Activated naive CD8-positive, alpha-beta T cell treated with anti-CD3 and anti-CD28 coated beads, Interleukin-2, amount 50 U/mL, for 16 hours (primary cell): ENCODE measurements around the gene EGFLAM.

Experiments used
- DNase-seq: peaks from one replicate; pipeline ENCODE4 v3.0.0-alpha.2; 2020; ENCODE audit warnings: low read depth, low spot score

Gene EGFLAM

DNA sequence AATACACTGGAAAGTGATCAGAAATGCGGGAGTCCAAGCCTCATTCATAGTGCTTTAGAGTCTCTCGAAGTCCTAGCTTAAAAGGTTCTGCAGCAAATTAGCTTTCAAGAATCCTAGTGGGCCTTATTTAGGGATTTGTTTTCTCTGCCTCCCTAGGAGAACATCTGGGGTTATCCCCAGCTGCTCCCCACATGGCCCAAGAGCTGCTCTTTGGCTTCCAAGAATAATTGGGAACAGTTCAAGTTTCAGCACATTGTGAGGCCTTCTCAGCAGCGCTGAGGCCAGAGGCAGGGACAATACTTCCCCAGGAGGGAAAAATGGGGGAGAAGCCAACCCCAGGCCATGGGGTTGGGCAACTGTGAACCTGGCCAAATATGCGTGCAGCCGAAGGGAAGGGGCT, 189.4 kb downstream of the EGFLAM start:
- no peak for DNase-seq

DNA sequence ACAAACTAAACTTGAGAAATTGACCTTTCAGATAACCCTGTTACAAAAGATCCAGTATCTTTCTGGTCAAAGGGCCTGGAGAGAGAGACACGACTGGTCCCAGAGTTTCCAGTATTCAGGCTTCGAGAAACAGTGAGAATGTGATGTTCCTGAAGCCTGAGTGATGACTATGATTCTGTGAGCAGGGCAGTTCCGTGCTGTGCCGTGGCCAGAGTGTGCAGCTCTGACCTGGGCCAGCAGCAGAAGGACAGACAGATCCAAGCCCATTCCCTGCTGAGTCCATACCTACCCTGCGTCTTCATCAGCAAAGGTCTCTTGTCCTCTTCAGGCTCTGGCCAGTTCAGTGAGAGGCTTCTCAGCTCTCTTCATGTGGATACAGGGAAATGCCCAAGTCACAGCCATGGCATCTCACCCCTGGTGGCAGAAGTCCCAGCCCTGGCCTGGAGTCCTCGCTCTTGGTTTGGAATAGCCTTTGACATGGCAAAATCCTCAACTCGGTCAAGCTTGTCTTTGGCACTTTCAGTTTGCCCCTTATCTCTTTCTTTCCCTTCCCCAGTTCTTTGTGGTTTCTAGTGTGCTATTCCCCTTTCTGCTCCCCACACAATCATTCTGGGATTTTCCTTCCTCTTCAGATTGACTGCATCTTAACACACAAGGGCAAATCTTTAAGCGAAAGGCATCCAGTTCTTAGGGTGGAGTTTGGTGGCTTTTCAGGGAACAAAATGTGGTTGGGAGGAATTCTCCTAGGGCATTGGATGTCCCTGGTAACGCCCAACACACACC, 190.4 kb downstream of the EGFLAM start:
- no peak for DNase-seq

DNA sequence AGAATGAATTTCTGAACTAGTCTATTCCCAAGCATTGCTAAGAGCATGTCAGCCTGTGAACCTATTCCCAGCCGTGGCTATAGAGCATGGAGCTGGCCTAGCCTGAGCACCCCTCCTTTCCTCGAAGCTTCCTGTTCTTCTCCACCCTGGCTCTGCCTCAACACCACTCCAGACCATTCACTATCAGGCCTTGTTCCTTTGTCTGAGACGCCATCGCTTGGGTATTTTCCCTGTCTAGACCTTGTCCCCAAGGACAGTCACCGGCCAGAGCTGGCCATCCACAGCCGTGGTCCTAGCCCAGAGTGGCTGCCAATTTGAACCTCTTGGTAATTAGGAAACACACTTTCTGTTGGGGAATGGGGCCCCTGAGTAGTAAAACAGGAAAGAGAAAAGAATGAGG, 192.3 kb downstream of the EGFLAM start:
- no peak for DNase-seq

DNA sequence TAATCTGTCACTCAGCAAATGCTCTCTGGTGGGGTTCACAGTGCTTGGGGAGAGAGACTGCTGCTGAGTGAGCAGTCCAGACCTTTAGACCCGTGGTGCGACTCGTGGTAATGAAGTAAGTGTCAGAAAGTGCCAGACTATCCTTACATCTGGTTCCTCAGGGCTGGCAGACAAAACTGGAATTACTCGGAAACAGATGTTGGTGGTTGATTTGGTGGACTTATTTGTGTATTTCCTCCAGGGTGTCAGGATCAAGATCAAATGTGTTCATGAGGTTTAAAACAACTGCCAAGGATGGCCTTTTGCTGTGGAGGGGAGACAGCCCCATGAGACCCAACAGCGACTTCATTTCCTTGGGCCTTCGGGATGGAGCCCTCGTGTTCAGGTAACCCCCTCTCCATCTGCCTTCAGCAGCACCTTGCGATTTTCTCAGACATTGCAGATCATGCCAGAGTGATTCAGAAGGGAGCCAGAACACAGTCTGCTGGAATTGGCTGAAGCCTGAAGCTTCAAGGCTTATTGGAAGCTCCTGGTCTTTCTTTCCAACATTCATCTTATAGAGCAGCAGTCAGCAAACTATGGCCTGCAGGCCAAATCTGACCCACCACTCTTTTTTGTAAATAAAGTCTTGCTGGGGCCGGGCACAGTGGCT, 192.8 kb downstream of the EGFLAM start:
- no peak for DNase-seq

DNA sequence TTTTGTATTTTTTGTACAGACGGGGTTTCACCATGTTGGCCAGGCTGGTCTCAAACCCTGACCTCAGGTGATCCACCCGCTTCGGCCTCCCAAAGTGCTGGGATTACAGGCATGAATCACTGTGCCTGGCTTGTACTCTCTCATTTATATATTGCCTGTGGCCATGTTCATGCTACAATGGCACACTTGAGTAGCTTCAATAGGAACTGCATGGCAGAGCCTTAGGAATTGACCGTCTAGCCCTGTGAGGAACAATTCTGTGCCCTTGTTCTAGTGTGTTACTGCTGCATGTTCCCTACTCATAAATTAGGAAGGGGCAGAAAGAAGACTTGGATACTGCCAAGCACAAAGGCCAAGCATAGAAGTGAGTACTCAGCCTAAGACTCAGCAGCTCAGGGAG, 193.8 kb downstream of the EGFLAM start:
- DNase-seq: no peak

DNA sequence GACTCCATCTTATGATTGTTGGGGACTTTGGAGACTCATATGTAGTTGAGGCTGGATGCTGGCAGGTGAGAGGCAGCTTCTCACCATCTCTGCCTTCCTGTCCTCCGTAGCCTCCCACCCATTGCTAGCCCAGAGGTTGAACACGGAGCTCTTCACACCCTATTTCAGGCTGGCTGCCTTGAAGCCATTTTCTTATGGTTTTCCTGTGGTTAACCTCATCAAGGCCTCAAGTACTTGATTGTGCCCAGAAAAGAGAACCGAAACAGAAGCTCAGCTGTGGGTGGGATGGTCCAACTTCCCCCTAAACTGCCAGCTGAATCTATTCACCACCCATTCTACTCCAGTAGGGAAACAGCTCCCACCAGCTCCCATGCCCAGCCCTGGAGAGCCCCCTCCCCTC, 195.1 kb downstream of the EGFLAM start:
- peak; percentile 6 for DNase-seq

DNA sequence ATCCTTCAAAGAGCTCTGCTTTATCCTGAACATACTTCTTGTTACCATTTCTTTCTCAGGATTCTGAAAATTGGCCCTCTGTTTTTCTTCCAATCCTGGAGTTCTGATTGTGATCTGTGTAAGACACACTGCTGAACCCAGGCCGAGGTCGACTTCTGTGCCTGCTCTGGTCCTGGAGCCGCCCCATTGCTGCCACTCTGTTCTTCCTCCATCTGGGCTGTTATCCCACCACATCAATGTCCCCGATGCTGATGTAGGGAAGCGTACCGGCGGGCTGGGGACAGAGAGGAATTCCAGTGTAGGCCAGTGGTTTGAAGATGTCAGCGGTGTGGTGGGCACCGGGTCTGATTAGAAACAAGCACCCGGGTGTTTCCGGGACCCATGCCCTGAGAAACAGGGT, 195.6 kb downstream of the EGFLAM start:
- no peak for DNase-seq

DNA sequence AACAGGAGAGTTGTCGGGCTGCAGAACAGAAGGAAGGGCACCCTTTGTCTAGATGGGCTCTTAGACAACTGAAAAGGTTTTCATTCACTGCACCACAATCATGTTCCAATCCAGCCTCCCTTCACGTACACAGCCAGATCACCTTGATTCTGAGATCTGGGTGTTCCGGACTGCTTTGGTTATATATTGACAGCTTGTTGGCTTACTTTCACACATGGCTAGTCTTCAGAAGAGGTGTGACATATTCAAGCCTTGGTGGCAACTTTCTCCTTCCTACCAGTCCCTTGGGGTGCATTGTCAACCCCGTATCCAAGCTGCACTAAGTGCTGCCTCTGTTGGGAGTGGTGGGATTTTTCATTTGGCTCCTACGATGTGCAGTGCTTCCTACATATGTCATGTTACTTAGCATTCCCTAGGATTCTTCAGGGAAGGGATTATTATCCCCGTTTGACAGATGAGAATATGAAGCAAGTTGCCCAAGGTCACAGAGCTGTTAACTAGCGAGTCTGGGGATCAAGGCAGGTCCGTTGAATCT, 197.5 kb downstream of the EGFLAM start:
- no peak for DNase-seq

DNA sequence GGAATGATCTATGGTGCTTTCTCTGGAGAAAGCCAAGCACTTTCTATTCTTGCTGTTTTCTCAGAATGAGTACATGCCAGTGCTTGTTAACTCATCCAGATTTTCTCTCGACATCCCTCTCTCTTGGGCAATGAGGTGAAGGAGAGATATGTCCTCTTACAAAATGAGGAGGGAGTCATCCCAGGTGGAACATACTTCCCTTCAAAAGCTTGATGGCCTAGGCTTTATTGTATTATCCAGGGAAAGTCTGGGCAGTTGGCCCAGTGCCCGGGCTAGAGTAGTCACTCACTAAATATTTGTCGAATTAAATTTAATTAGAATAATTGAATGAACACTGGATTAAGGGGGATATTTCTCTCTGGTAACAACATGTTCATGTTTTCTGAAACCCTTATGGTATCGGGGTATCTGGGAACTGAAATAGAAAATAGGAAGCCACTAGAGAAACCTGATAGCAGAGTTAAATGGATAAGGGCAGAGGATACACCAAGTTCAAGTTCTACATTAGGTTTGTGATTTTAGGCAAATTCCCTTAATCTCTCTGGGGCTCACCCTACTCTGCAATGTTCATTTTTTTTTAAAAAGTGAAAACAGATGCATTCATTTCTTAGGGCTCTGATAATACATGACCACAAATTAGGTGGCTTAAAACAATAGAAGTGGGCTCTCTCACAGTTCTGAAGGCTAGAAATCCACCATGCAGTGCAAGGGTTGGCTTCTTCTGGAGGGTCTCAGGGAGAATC, 198.5 kb downstream of the EGFLAM start:
- DNase-seq: no peak

DNA sequence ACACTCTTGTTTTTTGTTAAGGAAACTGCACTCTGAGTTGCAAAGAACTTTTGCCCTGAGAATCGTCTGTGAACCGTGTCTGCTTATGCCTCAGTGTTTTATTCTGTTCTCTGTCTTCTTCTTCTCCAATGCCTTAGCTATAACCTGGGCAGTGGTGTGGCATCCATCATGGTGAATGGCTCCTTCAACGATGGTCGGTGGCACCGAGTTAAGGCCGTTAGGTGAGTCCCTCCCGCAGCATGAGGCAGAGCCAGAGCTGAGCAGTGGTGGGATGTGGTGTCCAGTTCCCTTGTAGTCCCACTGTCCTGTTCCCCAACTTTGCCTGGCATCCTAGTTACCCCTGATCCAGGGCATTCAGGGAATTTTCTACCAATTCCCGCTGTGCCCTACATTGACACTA, 199.8 kb downstream of the EGFLAM start:
- DNase-seq: no peak

DNA sequence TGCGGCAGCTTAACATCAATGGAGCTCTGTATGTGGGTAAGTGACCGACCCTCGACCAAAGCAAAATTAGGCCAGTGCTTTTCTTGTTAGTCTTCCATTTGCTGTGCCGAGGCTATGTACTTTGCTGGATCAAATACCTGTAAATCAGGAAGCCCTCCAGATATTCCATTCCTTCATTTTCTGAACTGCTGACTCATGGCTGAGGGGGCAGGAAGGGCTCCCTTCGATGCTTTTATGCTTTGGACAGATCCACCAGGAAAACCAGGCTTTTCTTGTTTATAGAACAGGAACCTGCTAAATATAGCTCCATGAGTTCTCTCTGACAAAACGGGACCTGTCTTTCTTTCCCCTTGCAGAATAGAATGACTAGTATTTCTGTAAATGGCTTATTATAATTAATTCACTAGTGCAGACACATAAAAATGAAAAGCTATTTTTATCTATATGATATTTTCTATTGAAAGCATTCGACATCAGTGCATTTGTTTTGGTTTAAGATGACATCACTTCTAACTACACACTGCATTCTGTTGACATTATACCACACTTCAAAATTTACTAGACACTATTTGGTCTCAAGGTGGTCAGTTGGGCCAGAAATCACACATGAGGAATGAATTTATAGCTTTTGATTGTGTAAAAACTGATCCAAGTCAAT, 204.7 kb downstream of the EGFLAM start:
- DNase-seq: no peak

DNA sequence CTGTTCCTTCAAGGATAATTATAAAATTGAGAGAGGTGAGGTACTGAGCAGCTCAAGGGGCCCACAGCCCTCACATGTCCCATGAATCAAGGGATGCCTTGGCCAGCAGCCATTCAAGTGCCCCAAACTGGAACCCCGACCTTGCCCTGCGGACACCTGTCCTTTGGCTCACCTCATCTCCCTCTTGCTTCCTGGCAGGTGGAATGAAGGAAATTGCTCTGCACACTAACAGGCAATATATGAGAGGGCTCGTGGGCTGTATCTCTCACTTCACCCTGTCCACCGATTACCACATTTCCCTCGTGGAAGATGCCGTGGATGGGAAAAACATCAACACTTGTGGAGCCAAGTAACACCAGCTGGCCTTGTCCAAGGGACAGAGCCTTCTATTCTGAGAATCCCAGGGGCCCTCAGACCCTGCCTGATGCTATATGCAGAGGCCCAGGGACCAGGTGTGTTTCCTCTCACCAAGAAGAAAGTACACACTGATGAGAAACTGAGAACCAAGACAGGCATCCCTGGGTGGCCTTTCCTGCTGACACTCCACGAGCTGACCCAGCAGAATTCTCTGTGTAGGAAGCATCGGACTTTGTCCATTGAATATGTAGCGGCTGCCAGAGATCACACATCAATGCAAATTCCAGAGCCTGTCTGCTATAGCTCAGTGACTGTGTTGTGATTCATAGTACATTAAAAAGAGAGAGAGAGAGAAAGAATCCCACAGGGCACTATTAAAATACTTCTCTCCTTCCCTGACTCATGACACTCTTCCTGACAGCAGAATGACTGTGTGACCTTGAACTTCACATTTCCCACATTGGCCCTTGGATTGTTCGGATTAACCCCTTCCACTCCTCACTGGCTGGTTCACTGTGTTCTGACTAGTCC, 205.5 kb downstream of the EGFLAM start:
- DNase-seq: no peak

DNA sequence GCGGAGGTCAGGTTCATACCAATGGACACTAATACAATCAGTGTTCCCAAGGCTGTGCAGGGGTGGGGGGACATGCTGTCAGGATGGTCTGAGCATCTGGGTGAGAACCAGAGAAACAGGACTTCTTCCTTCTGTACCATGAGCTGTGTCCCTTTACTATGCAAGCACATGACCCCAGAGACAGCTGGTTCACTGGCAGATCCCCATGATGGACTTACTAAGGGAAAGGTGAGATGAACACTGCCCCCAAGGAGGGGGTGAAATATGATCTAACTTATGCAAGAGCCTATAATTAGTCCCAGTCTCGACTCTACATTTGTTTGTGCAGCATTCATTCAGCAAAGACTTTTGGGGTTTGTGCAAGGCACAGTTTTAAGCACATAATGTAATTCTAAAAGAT, 206.7 kb downstream of the EGFLAM start:
- no peak for DNase-seq

DNA sequence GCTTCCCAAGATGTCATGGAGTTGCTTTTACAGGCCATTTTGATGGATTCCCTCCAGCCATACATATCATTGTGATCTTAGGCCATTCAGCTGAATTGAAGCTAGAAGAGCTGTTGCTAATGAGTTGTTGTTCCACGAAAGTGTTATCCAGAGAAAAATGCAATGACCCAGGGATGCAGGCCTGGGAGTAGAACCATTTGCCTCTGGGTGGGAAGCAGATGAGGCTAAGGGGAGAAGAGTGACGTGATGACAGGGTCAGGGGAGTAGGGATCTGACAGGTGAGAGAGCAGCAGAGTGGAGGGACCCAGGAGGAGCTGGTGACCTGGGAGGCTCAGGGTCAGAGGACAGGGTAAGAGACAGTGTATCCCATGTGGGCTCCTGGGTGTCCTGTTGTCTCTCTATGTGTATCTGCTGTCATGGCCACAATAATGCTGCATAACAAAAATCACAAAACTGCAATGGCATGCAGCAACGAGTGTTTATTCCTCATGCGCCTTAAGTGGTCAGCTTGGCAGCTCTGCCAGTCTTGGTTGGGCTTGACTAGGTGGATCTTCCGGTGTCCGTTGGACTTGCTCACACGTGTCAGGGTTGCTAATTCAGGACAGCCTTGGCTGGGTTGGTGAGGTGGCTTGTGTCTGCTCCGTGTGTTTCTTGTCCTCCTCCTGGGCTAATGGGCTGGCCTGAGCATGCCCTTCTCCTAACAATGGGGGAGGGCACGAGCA, 207.5 kb downstream of the EGFLAM start:
- DNase-seq: no peak

DNA sequence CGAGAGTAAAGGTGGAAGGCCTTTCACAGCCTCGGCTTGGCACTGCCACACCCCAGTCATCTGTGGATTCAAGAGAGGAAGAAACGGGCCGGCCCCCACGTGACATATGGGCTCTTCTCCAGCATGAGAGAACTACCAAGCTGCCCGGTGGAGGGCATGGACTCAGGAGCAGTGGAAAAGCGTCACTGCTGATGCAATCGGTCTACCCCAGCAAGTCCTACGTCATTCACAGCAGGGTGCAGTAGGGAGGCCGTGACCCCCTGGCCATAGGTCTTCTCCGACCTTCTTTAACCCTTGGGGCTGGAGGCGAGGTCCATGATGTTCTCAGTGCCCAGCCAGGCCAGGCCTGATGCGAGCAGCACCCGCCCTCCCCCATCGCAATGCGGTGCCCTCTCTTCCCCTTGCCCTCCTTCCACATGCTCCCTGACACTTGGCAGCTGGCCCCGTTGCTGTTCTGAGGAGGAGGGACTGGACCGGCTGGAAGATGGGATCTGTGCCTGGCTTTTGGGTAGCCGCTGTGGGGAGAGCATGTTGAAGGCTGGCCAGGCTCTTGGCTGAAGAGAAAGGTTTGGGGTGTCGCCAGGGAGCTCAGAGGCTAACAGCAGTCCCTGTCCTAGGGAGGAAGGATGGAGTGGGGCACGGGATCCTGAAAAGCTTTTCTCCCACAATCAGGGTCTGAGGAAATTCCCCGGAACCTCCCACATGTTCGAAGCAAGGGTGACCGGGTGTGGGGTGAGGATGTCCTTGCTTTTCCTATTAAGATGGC, 208.2 kb downstream of the EGFLAM start:
- no peak for DNase-seq

DNA sequence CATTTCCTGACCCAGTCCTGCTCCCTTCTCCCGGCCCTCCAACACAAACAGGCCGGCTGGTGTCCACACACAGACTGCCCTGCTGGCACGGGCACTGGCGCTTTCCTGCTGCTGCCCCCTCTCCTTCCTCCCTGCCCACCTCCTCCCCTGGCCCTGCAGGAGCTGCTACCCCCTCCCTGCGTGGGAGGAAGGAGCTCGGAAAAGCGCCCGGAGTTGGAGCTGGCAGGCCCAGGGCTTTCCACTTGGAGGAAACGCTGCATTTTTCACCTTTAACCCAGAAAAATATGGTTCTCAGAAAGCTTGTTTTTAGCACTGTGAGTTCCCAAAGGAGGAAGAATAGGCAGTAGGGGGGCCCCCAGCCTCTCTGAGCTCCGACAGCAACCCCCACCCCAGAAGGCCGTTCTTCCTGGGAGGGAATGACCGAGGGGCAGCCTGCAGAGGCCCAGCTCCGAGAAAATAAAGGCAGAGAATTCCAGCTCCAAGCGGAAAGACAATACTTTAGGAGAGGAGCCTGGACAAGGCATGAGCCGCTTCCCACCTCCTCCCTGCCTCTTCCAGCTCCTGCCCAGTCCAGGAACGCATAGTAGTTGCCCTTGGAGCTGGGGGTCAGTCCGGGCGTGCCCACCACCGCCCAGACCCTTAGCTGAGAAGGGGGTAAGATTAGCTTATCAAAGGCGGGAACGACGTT, 209.1 kb downstream of the EGFLAM start:
- DNase-seq: no peak

DNA sequence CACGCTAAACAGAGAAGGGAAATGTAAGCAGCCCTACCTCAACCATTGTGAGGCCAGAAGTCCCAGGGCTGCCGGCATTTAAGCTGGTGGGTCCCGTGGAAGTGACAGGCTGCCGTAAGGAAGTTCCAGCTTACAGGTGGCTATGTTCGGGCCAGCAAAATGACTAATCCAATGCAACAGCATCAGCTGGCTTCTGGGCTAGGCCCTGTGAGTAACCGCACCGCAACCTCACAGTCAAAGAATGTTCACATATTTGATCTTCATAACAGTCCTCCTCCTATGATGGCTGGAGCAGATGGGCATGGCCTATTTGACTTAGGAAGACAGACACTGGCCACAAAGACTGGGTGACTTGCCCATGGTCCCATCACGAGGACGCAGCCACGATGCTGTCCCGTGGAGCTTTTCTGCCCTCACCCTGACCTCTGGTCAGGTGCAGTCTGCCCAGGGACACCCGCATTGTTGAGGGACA, 209.9 kb downstream of the EGFLAM start:
- no peak for DNase-seq

DNA sequence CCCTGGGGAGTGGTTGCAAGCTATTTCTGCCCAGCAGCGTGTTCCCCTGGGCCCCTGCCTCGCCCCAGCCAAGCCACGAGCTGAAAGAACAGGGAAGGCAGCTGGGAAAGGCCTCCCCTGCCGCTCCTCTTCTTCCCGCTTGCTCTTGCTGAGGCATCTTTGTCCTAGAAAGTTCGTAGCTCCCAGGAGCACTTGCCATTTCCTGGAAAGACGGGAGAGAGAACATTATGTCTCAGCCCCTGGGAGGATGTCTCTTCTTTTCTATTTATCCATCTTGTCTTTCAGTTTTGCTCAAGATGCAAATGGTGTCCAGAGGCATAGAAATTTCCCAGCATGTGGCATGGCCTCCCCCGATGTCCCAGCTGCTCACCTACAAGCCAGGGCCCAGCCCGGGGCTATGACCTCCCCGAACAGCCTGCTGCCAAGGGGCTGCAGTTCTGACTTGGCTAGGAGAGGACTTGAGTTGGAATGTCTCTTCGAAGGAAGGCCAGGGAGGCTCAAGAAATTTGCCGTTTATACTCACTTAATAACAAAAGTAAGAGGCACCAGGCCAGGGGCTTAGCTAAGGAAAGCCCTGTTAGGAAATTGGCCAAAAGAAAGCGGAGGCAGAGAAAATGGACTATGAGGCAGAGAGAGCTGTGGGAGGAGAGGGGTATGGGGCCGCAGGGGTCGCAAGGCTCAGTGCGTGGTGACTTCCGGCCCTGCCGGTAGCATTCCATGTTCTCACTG, 210.8 kb downstream of the EGFLAM start:
- no peak for DNase-seq
